C4-2B (cell line): ENCODE measurements around the gene CLMN.

Experiments
- H3K27ac ChIP-seq: fragments of 450-650 bp; 2 replicates; pipeline ENCODE4 v1.5.1; 2017
- ZFX ChIP-seq: fragments of 450-650 bp; IDR thresholded peaks from 2 replicates; pipeline ENCODE4 v1.6.1; 2017
- TF ChIP-seq, protein P1 (sequence below): fragments of 450-650 bp; conservative IDR thresholded peaks from 2 replicates; pipeline ENCODE4 v1.5.1; 2017; ENCODE audit warnings: mild to moderate bottlenecking

Gene CLMN

DNA sequence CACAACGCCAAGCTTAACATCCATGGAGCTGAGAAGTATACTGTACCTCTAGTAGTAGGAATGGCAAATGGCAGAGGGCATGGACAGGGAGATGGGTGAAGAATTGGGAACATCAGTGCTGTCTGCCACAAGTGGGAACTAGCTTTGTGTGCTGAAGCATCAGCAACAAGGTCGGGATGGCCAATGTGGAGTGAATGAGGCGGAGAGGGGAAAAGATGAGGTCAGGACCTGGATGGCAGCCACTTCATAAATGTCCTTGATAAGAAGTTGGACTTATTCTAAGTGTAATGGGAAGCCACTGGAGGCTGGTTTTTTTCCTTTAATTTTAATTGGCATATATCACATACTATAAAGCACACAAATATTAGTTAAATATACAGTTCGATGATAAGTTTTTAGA is 21.9 kb upstream of the CLMN start:
- peak overlapping the region; percentile 89 for H3K27ac ChIP-seq
- TF ChIP-seq, protein P1, sequence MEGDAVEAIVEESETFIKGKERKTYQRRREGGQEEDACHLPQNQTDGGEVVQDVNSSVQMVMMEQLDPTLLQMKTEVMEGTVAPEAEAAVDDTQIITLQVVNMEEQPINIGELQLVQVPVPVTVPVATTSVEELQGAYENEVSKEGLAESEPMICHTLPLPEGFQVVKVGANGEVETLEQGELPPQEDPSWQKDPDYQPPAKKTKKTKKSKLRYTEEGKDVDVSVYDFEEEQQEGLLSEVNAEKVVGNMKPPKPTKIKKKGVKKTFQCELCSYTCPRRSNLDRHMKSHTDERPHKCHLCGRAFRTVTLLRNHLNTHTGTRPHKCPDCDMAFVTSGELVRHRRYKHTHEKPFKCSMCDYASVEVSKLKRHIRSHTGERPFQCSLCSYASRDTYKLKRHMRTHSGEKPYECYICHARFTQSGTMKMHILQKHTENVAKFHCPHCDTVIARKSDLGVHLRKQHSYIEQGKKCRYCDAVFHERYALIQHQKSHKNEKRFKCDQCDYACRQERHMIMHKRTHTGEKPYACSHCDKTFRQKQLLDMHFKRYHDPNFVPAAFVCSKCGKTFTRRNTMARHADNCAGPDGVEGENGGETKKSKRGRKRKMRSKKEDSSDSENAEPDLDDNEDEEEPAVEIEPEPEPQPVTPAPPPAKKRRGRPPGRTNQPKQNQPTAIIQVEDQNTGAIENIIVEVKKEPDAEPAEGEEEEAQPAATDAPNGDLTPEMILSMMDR, result no peak
- no peak for TF ChIP-seq ZFX

DNA sequence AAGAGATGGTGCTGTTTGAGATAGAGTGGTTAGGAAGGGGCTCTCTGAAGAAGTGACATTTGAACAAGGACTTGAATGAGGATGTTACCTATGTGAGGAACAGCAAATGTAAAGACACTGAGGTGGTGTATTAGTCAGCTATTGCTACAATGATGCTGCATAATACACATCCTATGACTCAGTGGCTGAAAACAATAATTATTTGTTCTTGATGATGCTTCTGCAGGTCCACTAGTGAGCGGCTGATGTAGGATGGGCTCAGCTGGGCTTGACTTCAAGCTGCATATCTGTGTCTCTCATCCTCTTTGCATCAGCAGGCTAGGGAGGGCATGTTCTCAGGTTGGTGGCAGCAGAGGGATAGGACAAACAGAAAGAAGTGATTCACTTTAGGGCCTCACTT is 21.4 kb upstream of the CLMN start:
- TF ChIP-seq, protein P1, result no peak
- no peak for TF ChIP-seq ZFX
- peak overlapping the region; percentile 89 for H3K27ac ChIP-seq

- H3K27ac ChIP-seq, result peak overlapping the region; percentile 89
Measured at GRCh38 chr14:95340201-95340697, 20.5 kb upstream of the CLMN start.

DNA sequence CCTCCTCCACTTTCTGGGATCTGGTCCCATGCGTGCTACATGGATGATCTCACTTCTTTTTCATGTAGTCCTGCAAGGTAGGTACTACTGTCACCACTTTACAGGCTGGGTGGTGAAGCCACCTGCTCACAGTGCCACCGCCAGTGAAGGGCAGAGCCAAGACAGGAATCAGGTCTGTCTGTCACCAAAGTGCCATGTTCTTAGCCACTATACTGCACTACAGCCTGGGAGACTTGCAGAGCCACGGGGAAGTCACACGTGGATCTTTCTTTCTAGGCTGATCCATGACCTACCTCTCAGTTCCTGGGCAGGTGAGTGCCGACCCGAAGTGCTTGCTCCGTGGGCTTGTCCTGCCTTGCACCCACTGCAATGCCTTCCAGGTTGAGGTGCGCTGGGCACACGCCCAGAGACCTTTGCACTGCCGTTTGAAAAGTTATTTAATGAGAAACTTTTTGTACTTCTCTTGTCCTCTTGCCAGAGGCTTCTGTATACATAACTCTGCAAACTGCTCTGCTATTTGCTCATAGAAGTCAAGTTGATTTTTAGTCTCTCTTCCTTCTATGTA is 19.7 kb upstream of the CLMN start:
- no peak for TF ChIP-seq ZFX
- TF ChIP-seq, protein P1, result no peak

More at GRCh38 chr14:95340201-95340697, 20.5 kb upstream of the CLMN start:
- TF ChIP-seq, protein P1, result no peak
- no peak for TF ChIP-seq ZFX

GRCh38 chr14:95338436-95338835 is 18.7 kb upstream of the CLMN start:
- TF ChIP-seq, protein P1, result no peak
- TF ChIP-seq ZFX, result no peak
- H3K27ac ChIP-seq, result peak overlapping the region; percentile 89

More for the DNA sequence above, 19.7 kb upstream of the CLMN start:
- peak overlapping the region; percentile 89 for H3K27ac ChIP-seq

GRCh38 chr14:95337041-95337595 is 17.4 kb upstream of the CLMN start:
- H3K27ac ChIP-seq, result peak overlapping the region; percentile 6; the same call in 1 of the 2 replicates
- no peak for TF ChIP-seq ZFX
- TF ChIP-seq, protein P1, result no peak

DNA sequence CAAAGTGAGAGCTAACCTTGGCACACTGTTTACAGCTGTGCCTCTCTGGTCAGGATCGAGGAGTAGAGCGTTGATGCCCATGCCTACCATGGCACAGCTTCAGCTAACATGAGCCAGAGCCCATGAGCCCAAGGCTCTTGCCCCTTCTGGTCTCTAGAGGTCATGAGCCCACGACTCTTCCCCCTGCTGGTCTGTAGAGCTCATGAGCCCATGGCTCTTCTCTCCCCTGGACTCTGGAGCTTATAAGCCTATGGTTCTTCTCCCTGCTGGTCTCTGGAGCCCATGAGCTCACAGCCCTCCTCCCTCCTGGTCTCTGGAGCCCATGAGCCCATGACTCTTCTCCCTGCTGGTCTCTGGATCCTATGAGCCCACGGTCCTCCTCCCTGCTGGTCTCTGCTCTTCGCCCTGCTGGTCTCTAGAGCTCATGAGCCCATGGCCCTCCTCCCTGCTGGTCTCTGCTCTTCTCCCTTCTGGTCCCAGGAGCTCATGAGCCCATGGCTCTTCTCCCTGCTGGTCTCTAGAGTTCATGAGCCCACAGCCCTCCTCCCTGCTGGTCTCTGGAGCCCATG is 16.6 kb upstream of the CLMN start:
- TF ChIP-seq, protein P1, result no peak
- no peak for TF ChIP-seq ZFX
- H3K27ac ChIP-seq, result peak overlapping the region; percentile 10; the same call in 1 of the 2 replicates
